DOHH2 (cell line): ENCODE data around the gene MED31.

Experiments used
- H3F3A ChIP-seq: fragments of 200-600 bp; sonication (generic), shearing (Covaris generic); 2 replicates; pipeline ENCODE4 v1.6.0; 2016; ENCODE audit warnings: antibody characterized with exemption, mild to moderate bottlenecking; ENCODE audit not compliant: control insufficient read depth, insufficient read depth
- H3K27ac ChIP-seq: fragments of 200-600 bp; sonication (generic); 2 replicates; pipeline ENCODE4 v1.5.1; 2014; ENCODE audit warnings: low read depth, mild to moderate bottlenecking, low read length, moderate library complexity
- H3K27me3 ChIP-seq: fragments of 200-600 bp; sonication (generic); 2 replicates; pipeline ENCODE4 v1.6.1; 2014; ENCODE audit warnings: mild to moderate bottlenecking, low read length, mixed read lengths; ENCODE audit not compliant: control insufficient read depth
- H3K36me3 ChIP-seq: fragments of 200-600 bp; sonication (generic); 2 replicates; pipeline ENCODE4 v1.6.1; 2014; ENCODE audit warnings: mild to moderate bottlenecking, low read length, moderate library complexity, mixed read lengths; ENCODE audit not compliant: control insufficient read depth
- H3K4me1 ChIP-seq: fragments of 200-600 bp; sonication (generic); 2 replicates; pipeline ENCODE4 v1.6.1; 2014; ENCODE audit warnings: mild to moderate bottlenecking, low read length, mixed read lengths; ENCODE audit not compliant: control insufficient read depth
- H3K4me2 ChIP-seq: fragments of 200-600 bp; sonication (generic); 2 replicates; pipeline ENCODE4 v1.6.0; 2014; ENCODE audit warnings: mild to moderate bottlenecking, low read length, moderate library complexity
- H3K4me3 ChIP-seq: fragments of 200-600 bp; sonication (generic); 2 replicates; pipeline ENCODE4 v1.5.1; 2014; ENCODE audit warnings: mild to moderate bottlenecking, low read length, mixed read lengths
- H3K79me2 ChIP-seq: fragments of 200-600 bp; sonication (generic); 2 replicates; pipeline ENCODE4 v1.6.1; 2014; ENCODE audit warnings: mild to moderate bottlenecking, low read length, mixed read lengths; ENCODE audit not compliant: control insufficient read depth
- H3K9me2 ChIP-seq: fragments of 200-600 bp; sonication (generic); replicated peaks from 2 replicates; pipeline ENCODE4 v1.6.1; 2014; ENCODE audit warnings: mild to moderate bottlenecking, low read length, mixed read lengths; ENCODE audit not compliant: control insufficient read depth
- H3K9me3 ChIP-seq: fragments of 200-600 bp; sonication (generic); 2 replicates; pipeline ENCODE4 v1.6.1; 2014; ENCODE audit warnings: antibody characterized with exemption, low read length, mixed read lengths; ENCODE audit not compliant: control insufficient read depth, insufficient read depth
- H4K20me1 ChIP-seq: fragments of 200-600 bp; sonication (generic); 2 replicates; pipeline ENCODE4 v1.6.0; 2014; ENCODE audit warnings: low read depth, mild to moderate bottlenecking, antibody characterized with exemption, low read length, moderate library complexity; ENCODE audit not compliant: control insufficient read depth, insufficient read depth
- CTCF ChIP-seq: fragments of 200-600 bp; sonication (generic); IDR thresholded peaks from one replicate; pipeline ENCODE4 v1.5.1; 2014; ENCODE audit warnings: antibody characterized with exemption, mild to moderate bottlenecking, low read depth, low read length; ENCODE audit not compliant: poor library complexity, severe bottlenecking
- EZH2phosphoT487 ChIP-seq: fragments of 200-600 bp; sonication (generic); IDR thresholded peaks from 2 replicates; pipeline ENCODE4 v1.6.1; 2017; ENCODE audit warnings: borderline replicate concordance, mild to moderate bottlenecking, antibody characterized with exemption, low read length, moderate library complexity, mixed read lengths

MED31 gene

GRCh38 chr17:6698004-6698403 lies 46.6 kb upstream of the MED31 start:
- H3K79me2 ChIP-seq, result no peaks in the 10 kb centered on the region
- no peaks in the 10 kb centered on the region for H3K9me3 ChIP-seq
- no peaks in the 10 kb centered on the region; the same call in 1 of the 2 replicates for H3K27me3 ChIP-seq
- no peaks in the 10 kb centered on the region for H3K9me2 ChIP-seq
- no peak for TF ChIP-seq CTCF
- no peak for TF ChIP-seq EZH2phosphoT487
- H3K27ac ChIP-seq, result no peak overlapping the region
- H3K4me2 ChIP-seq, result no peak overlapping the region
- no peak overlapping the region for H3K4me3 ChIP-seq
- H3F3A ChIP-seq, result no peaks in the 10 kb centered on the region
- H3K4me1 ChIP-seq, result no peaks in the 10 kb centered on the region
- H4K20me1 ChIP-seq, result no peaks in the 10 kb centered on the region
- no peaks in the 10 kb centered on the region for H3K36me3 ChIP-seq

GRCh38 chr17:6696906-6697305 lies 45.5 kb upstream of the MED31 start:
- no peak for TF ChIP-seq EZH2phosphoT487
- no peak for TF ChIP-seq CTCF
- no peaks in the 10 kb centered on the region for H3K36me3 ChIP-seq
- no peaks in the 10 kb centered on the region for H3K9me3 ChIP-seq
- no peak overlapping the region for H3K27ac ChIP-seq
- H3K79me2 ChIP-seq, result no peaks in the 10 kb centered on the region
- H3K4me1 ChIP-seq, result no peaks in the 10 kb centered on the region
- no peak overlapping the region for H3K4me3 ChIP-seq
- no peak overlapping the region for H3K4me2 ChIP-seq
- peaks cover 3% of the 10 kb centered on the region; the same call in 1 of the 2 replicates for H3K27me3 ChIP-seq
- no peaks in the 10 kb centered on the region for H4K20me1 ChIP-seq
- no peaks in the 10 kb centered on the region for H3K9me2 ChIP-seq
- no peaks in the 10 kb centered on the region for H3F3A ChIP-seq

GRCh38 chr17:6695565-6695964 lies 44.2 kb upstream of the MED31 start:
- Histone ChIP-seq H4K20me1 (no peaks in the 10 kb centered on the region), H3K27ac (no peak overlapping the region), H3K9me2 (no peaks in the 10 kb centered on the region), H3K9me3 (no peaks in the 10 kb centered on the region), H3K4me3 (no peak overlapping the region), H3K4me1 (no peaks in the 10 kb centered on the region), H3K27me3 (peaks cover 3% of the 10 kb centered on the region; the same call in 1 of the 2 replicates), H3K36me3 (no peaks in the 10 kb centered on the region), H3K4me2 (no peak overlapping the region), H3F3A (no peaks in the 10 kb centered on the region), H3K79me2 (no peaks in the 10 kb centered on the region)
- TF ChIP-seq EZH2phosphoT487, result no peak
- no peak for TF ChIP-seq CTCF
